Activated CD4-positive, alpha-beta T cell treated with anti-CD3 and anti-CD28 coated beads, Interleukin-2, amount 10 ng/mL, durations not matched to agents 24 days and 14 days (primary cell): ENCODE measurements around the gene TRIM10. TPM values are rescaled to one million over a fixed set of nuclear protein-coding genes. Genes with fewer than 3 reads are reported as not detected.

Experiments
- DNase-seq: peaks from one replicate; pipeline ENCODE4 v3.0.0; 2022
- H3K27ac Mint-ChIP-seq: one replicate; pipeline ENCODE4 v1.8.0; 2022; ENCODE audit warnings: mild to moderate bottlenecking, mixed read lengths
- H3K27me3 Mint-ChIP-seq: one replicate; pipeline ENCODE4 v1.8.0; 2022; ENCODE audit warnings: mixed read lengths
- H3K36me3 Mint-ChIP-seq: one replicate; pipeline ENCODE4 v1.8.0; 2022; ENCODE audit warnings: low read depth, mild to moderate bottlenecking, mixed read lengths
- H3K4me1 Mint-ChIP-seq: one replicate; pipeline ENCODE4 v1.8.0; 2021; ENCODE audit warnings: mixed read lengths
- H3K4me3 Mint-ChIP-seq: one replicate; pipeline ENCODE4 v1.8.0; 2022; ENCODE audit warnings: mild to moderate bottlenecking, moderate library complexity, mixed read lengths
- H3K9me3 Mint-ChIP-seq: one replicate; pipeline ENCODE4 v1.8.0; 2021; ENCODE audit warnings: mixed read lengths
- intact Hi-C: fragments of 100-400 bp; cut with micrococcal nuclease; formaldehyde crosslinking; loops from one replicate; pipeline ENCODE4 v1.15.1; 2023
- total RNA-seq: library from RNA; stranded (reverse); gene quantifications from 2 replicates; pipeline ENCODE4 v1.2.3, GENCODE V29; 2022

The TRIM10 gene, protein sequence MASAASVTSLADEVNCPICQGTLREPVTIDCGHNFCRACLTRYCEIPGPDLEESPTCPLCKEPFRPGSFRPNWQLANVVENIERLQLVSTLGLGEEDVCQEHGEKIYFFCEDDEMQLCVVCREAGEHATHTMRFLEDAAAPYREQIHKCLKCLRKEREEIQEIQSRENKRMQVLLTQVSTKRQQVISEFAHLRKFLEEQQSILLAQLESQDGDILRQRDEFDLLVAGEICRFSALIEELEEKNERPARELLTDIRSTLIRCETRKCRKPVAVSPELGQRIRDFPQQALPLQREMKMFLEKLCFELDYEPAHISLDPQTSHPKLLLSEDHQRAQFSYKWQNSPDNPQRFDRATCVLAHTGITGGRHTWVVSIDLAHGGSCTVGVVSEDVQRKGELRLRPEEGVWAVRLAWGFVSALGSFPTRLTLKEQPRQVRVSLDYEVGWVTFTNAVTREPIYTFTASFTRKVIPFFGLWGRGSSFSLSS
- 0.07 and 0.09 TPM in 2 replicates for total RNA-seq

DNA sequence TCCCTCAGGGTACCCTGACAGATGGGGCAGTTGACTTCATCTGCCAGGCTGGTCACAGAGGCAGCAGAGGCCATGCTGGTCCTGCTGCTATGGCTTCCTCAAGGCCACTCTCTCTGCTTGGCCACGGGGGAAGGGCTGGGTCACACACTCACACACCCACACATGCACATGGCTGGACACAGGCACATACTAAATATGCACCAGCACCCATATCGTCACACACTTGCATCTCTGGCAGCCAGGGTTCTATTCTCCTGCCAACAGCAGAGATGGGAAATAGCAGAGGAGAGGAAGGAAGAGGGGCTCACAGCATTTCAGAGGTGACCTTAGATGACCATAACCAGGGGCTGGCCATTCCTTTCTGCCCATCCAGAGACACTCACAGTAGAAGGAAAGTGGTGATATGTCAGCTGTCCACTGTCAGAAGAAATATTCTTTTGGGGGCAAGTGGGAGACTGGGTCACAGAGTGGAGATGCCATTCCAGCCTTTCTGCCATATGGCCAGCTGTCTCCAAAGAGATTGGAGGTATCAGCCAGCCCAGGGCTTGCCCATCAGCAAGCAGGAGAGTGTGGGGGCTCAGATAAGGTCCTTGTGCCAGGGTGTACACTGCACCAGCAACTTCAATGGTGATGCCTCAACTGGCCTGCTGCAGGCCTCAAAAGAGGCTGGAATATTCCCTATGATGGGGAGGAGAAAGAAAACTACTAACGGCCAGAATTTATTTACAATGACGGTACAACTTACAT is at the start of gene TRIM10:
TSS of gene TRIM10 (minus strand) at position 427 of the 747 bp plus-strand sequence. CDS start at position 74, 353 bp downstream.
- H3K4me3 Mint-ChIP-seq: no peak within 1 kb of the TSS
- peaks cover 35% of the 10 kb centered on the region for H3K4me1 Mint-ChIP-seq
- no peaks in the 10 kb centered on the region for H3K27me3 Mint-ChIP-seq
- no peak within 1 kb of the TSS for H3K27ac Mint-ChIP-seq
- H3K9me3 Mint-ChIP-seq: no peaks in the 10 kb centered on the region
- H3K36me3 Mint-ChIP-seq: no peaks in the 10 kb centered on the region
- no peak for DNase-seq
- intact Hi-C loops: no loop called here

DNA sequence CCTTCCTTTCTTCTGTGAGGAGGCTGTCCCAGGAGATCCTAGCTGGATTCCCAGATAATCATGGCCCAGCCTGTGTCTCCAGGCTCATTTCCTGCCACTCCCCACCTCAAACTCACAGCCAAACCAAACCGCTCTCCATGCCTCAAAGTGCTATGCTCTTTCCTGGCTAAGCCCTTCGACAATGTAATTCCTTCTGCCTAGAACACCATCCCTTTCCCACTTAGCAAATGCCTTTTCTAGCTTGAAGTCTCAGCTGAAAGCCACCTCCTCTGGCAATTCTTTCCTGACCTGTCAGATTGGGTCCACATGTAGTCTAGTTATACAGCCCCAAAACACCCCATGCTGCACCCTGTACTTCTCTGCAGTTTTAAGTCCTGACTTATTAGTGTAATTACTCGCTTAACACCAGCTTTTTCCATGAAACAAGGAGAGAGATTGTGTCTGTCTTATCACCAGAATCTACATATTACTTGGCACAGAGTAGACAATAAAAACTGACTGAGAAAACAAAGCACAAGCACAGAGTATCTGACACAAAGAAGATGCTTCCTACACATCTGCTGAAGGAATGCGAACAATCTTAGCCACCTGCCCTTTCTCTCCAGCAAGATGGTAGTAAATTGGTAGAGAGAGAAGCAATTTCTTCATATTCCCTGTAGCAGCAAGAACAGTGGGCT is 46.7 kb upstream of the TRIM10 start:
- H3K27ac Mint-ChIP-seq: no peak overlapping the region
- no peak for DNase-seq
- no peaks in the 10 kb centered on the region for H3K9me3 Mint-ChIP-seq
- H3K4me3 Mint-ChIP-seq: no peak overlapping the region
- intact Hi-C loops: no loop called here
- peaks cover 34% of the 10 kb centered on the region for H3K36me3 Mint-ChIP-seq
- no peaks in the 10 kb centered on the region for H3K27me3 Mint-ChIP-seq
- peaks cover 50% of the 10 kb centered on the region for H3K4me1 Mint-ChIP-seq

DNA sequence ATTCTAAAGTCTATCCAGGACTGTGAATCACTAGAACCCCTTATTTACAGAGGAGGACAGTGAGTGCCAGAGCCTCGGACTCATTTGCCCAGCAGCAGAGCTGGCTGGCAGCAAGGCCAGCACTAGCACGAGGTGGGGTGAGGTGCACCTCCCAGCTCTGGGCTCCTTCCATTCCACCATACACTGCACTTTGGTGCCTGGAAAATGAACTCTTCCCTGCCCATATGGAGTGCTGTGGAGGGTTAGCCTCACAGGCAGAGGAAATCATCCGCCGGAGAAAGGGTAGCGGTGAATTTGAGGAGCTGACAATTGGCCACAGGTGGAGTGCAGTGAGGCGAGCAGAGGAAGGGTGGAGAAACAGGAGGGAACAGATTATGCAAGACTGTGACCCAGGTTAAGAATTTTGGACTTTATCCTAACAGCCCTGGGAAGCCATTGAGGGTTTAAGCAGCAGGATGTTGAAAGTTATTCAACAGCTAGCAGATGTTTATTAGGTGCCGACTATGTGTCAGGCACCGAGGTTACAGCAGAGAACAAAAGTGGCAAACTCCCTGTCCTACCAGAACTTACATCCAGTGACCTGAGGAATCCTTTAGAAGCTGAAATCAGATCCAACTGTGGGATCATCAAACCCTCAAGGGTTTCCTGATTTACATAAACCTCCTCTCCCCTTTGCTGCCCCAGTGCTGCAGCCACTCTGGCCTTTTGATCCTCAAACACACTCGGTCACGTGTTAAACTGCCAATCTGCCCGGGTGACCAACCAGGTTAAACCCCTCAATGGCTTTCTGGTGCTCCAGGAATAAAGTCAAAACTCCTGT is 46.0 kb upstream of the TRIM10 start:
- Mint-ChIP-seq H3K36me3 (peaks cover 32% of the 10 kb centered on the region), H3K4me3 (no peak overlapping the region), H3K4me1 (peaks cover 49% of the 10 kb centered on the region)

DNA sequence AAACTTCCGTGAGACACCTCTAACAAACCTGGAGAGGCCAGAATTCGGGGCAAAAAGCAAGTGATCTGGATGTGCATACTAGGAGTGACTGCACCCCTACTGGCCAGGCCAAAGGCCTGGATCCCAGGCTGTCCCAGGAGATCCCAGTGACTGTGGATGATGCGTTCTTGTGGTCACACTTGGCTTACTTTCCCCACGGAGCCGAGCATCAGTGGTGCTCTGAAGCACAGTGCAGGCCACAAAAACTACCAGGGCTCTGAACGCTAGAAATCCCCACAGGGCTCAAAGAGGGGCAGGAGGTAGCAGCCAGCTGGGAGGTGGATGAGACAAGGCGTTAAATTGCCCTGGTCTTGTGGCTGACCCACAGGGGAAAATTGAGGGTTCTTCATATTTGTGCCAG is 45.1 kb upstream of the TRIM10 start:
- intact Hi-C loops: no loop called here
- H3K36me3 Mint-ChIP-seq: peaks cover 27% of the 10 kb centered on the region
- peaks cover 47% of the 10 kb centered on the region for H3K4me1 Mint-ChIP-seq
- no peak overlapping the region for H3K27ac Mint-ChIP-seq
- H3K27me3 Mint-ChIP-seq: no peaks in the 10 kb centered on the region
- H3K9me3 Mint-ChIP-seq: no peaks in the 10 kb centered on the region
- no peak for DNase-seq
- H3K4me3 Mint-ChIP-seq: no peak overlapping the region

More for the DNA sequence above, 46.0 kb upstream of the TRIM10 start:
- DNase-seq: no peak
- Mint-ChIP-seq H3K27me3 (no peaks in the 10 kb centered on the region), H3K9me3 (no peaks in the 10 kb centered on the region), H3K27ac (no peak overlapping the region)
- intact Hi-C loops: no loop called here

DNA sequence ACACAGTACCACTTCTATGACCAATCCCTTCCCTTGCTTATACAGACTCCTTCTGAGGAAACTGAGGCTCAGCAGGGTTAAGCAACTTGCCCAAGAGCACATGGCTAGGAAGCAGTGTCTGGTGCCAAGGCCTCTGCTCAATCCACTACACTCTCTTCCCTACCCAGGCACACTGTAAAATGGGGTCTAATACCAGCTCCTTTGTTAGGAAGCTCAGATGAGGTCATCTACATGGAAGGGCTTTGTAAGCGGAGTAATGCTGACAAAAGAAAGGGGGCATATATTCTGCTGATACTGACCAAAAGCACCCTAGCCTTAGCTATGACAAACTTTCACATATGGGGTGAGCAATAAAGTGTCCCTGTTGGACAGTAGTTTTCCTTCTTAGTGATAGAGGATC is 43.1 kb upstream of the TRIM10 start:
- H3K27ac Mint-ChIP-seq: no peak overlapping the region
- no peaks in the 10 kb centered on the region for H3K9me3 Mint-ChIP-seq
- no peak overlapping the region for H3K4me3 Mint-ChIP-seq
- no peaks in the 10 kb centered on the region for H3K27me3 Mint-ChIP-seq
- peaks cover 27% of the 10 kb centered on the region for H3K36me3 Mint-ChIP-seq
- intact Hi-C loops: no loop called here
- H3K4me1 Mint-ChIP-seq: peaks cover 44% of the 10 kb centered on the region
- DNase-seq: no peak

DNA sequence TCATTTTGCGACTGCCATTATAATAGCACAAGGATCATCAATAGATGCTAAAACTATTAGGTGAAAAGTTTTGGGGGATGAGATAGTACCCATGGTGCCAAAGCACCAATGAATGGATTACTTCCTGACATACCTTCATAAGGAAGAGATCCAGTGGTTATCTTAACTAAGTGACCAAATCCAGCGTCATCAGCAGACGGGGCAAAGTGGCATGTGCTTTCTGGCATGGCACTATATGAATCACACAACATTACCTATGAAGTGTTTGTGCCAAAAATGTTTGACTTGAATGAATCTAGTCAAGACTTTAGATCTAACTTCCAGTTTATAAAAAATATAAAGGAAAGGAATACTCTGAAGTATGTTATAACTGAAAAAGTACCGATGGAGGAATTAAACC is 41.4 kb upstream of the TRIM10 start:
- Mint-ChIP-seq H3K9me3 (no peaks in the 10 kb centered on the region), H3K4me3 (no peak overlapping the region), H3K27ac (no peak overlapping the region), H3K27me3 (no peaks in the 10 kb centered on the region), H3K4me1 (peaks cover 35% of the 10 kb centered on the region), H3K36me3 (peaks cover 27% of the 10 kb centered on the region)
- intact Hi-C loops: no loop called here
- DNase-seq: no peak

DNA sequence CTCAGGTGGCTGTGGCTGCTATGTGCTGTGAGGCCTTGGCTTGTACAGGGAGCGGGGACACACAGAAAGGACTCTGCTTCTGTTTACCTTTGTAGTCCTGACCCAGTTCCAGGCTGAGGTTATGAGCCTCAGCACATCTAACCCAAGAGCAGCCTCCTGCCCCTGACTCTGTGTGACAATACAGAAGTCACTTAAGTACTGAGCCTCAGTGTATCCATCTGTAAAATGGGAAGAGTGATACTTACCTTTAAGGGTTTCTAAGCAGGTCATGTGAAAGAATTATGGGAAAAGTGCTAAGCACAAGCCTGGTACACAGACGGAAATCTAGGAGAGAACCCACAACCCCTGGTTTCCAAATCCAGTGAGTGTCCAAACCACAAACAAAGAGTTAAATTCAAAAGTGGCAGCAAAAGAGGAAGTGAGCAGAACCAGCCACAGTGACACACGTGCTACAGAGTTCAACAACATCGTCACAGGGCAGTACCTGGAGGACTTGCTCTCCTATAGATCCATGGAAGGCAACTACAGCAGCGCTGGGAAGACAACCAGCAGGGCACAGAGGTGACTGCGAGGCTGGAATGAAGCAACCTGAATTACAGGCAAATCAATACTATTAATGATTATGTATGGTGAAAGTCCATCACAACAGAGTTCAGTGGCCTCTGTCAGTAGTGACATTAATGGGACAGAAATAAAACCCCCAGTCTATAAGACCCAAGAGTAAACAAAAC is 39.7 kb upstream of the TRIM10 start:
- Mint-ChIP-seq H3K27ac (peak overlapping the region; percentile 47), H3K9me3 (no peaks in the 10 kb centered on the region), H3K36me3 (peaks cover 31% of the 10 kb centered on the region), H3K4me1 (peaks cover 31% of the 10 kb centered on the region), H3K4me3 (no peak overlapping the region), H3K27me3 (no peaks in the 10 kb centered on the region)
- no peak for DNase-seq
- intact Hi-C loops: no loop called here

DNA sequence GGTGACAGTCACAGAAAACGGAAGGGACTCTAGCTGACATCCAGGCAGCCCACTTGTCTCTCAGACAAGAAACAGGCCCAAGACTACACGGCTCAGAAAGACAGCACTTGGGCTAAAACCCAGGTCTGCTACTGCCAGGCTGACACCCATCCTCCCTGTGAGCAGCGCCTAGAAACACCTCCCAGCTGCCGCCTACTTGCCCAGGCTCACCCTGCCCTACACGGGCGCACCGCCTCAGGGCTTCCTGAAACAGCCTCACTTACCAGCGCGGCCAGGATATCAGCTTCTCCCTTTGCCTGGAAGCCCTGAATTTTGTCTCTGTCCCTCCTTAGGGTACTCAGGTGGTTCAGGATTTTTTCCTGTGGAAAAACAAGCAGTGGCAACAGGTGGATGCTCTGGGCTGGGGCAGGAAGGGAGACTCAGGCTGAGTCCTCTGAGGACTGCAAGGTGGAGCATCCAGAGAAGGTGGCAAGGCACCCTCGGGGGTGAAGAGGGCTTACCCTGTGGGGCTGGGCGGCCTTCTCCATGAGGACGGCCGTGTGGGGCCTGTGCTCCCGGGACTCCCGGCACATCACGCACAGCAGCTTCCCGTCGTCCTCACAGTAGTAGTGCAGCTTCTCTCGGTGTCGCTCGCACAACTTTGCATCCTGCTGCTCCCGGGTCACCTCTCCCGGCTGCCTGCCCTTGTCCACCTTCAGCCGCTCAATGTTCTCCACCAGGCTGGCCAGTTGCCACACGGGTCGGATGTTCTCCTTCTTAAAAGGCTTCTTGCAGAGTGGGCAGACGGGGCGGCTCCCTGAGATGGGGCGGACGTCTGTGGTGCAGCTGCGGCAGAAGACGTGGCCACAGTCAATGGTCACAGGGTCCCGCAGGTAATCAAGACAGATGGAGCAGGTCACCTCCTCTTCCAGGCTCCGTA is 37.4 kb upstream of the TRIM10 start:
- Mint-ChIP-seq H3K9me3 (no peaks in the 10 kb centered on the region), H3K27ac (no peak overlapping the region), H3K4me3 (no peak overlapping the region), H3K27me3 (no peaks in the 10 kb centered on the region), H3K4me1 (peaks cover 23% of the 10 kb centered on the region), H3K36me3 (peaks cover 39% of the 10 kb centered on the region)
- intact Hi-C loops: no loop called here
- DNase-seq: no peak

DNA sequence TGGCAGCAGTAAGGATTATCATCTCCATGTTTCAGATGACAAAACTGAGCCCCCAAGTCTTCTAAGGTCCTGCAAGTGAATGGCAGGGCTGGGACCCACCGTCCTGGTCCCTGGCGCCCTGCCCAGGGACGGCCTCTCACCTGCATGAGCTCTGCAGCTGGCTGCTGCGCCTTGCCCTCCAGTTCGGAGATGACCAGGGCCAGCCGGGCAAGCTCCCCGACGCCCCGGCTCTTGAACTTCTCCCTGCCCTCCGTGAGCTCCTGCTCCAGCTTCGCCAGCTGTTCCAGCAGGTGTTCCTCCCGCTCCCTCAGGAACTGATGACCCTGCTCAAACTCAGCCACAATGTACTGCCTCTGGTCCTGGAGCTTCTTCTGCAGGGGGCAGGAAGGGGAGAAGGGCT is 35.4 kb upstream of the TRIM10 start:
- Mint-ChIP-seq H3K4me3 (no peak overlapping the region), H3K9me3 (no peaks in the 10 kb centered on the region), H3K36me3 (peaks cover 46% of the 10 kb centered on the region), H3K27ac (no peak overlapping the region), H3K27me3 (no peaks in the 10 kb centered on the region), H3K4me1 (peaks cover 16% of the 10 kb centered on the region)
- intact Hi-C loops: no loop called here
- no peak for DNase-seq

DNA sequence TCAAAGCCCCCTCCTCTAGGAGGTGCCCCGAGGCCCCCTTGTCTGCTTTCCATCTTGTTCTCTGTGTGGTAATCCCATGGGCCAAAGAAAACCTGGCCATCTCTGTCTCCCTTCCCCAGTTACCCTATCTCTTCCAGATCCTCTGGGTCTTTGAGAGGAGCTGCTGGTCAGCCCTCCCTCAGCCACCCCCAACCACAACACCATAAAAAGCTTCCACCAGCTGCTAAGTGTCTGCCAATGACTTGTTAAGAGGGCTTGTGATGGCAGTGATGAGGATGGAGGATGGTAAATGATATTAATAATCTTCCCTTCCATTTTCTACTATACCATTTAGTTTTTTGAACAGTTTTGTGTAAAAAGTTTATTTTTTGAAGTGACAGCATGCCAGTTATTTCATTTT is 34.9 kb upstream of the TRIM10 start:
- Mint-ChIP-seq H3K36me3 (peaks cover 49% of the 10 kb centered on the region), H3K27ac (no peak overlapping the region), H3K4me1 (peaks cover 13% of the 10 kb centered on the region), H3K27me3 (no peaks in the 10 kb centered on the region), H3K9me3 (no peaks in the 10 kb centered on the region), H3K4me3 (no peak overlapping the region)
- intact Hi-C loops: no loop called here
- DNase-seq: no peak

DNA sequence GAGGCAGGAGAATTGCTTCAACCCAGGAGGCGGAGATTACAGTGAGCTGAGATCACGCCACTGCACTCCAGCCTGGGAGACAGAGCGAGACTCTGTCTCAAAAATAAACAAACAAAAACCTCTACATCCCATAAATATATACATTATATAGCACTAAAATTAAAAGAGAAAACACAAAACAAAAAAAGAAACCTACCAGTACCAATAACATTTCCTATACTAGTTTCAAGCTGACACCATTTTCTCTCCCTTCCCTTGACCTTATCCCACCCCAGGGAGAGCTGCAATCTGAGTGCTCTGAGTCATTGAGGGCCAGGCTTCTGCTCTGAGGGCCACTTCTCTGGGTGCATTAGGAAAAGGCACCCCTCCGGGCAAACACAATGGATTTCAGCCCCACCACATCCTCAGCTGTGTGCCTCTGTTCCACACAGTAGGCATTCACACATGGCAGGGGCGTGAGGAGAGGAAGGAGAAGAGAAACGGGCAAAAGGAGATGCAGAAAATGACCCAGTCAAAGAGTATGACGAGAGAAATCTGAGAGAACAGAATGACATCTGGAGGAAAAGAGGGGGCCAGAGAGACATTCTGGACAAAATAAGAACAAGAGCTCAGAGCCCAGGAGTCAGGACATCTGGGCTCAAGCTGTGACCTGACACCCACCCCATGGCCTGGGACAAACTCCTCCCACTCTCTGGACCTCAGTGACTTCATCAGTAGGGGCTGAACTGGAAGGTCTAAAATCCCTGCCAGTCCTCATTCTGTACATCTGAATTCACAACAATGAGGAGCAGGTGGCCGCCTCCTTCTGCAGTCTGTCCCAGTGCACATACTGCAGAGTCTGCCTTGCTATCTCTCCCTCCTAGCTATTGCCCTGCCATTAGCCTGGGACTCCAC is 34.0 kb upstream of the TRIM10 start:
- Mint-ChIP-seq H3K27ac (peak overlapping the region; percentile 55), H3K4me1 (peaks cover 7% of the 10 kb centered on the region), H3K9me3 (no peaks in the 10 kb centered on the region), H3K36me3 (peaks cover 53% of the 10 kb centered on the region), H3K27me3 (no peaks in the 10 kb centered on the region), H3K4me3 (no peak overlapping the region)
- DNase-seq: no peak
- intact Hi-C loops: no loop called here
